Measurements from ENCODE around the gene CXCL8.

GRCh38 chr4:73770917-73771316 is 30.5 kb downstream of the CXCL8 start:
- TF ChIP-seq, protein P1, sequence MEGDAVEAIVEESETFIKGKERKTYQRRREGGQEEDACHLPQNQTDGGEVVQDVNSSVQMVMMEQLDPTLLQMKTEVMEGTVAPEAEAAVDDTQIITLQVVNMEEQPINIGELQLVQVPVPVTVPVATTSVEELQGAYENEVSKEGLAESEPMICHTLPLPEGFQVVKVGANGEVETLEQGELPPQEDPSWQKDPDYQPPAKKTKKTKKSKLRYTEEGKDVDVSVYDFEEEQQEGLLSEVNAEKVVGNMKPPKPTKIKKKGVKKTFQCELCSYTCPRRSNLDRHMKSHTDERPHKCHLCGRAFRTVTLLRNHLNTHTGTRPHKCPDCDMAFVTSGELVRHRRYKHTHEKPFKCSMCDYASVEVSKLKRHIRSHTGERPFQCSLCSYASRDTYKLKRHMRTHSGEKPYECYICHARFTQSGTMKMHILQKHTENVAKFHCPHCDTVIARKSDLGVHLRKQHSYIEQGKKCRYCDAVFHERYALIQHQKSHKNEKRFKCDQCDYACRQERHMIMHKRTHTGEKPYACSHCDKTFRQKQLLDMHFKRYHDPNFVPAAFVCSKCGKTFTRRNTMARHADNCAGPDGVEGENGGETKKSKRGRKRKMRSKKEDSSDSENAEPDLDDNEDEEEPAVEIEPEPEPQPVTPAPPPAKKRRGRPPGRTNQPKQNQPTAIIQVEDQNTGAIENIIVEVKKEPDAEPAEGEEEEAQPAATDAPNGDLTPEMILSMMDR (IDR thresholded peaks at IDR 0.05): no peak
- TF ChIP-seq POLR2A (IDR thresholded peaks at IDR 0.05): no peak
